GM12873 (cell line): ENCODE data around the gene DLG4.

Experiments used
- CTCF ChIP-seq: IDR thresholded peaks from 2 replicates; pipeline ENCODE4 v1.5.1; 2012; ENCODE audit warnings: low read depth, mild to moderate bottlenecking, moderate library complexity, low read length, control low read depth; ENCODE audit not compliant: insufficient read depth; ENCODE audit errors: missing control alignments

DLG4 gene

GRCh38 chr17:7137171-7137943 is 82.3 kb downstream of the DLG4 start:
- TF ChIP-seq CTCF: no peak
